ENCODE measurements around the gene RALGPS2. TPM values are rescaled to one million over a fixed set of nuclear protein-coding genes. Genes with fewer than 3 reads are reported as not detected.

RALGPS2 gene
- total and polyA plus RNA-seq, 2 of the 13 experiments (the other 11 are each of a cell fraction or from before 2014, with no cell fraction given): 15.6 to 36.0 TPM

GRCh38 chr1:178910023-178910422, 185.0 kb downstream of the RALGPS2 start (continued):
- TF ChIP-seq PRDM10 (CRISPR knock-in tag; IDR thresholded peaks at IDR 0.05; ENCODE audit: low read depth): no peak
- no peak for TF ChIP-seq POLR2A (IDR thresholded peaks at IDR 0.05; ENCODE audit: insufficient read depth in 1 of 2, low read depth in 2 of 2, low read length in 2 of 2)
- no peak for TF ChIP-seq NFIC (IDR thresholded peaks at IDR 0.05; ENCODE audit: low read length)
- no peak for TF ChIP-seq ZNF790 (CRISPR knock-in tag; IDR thresholded peaks at IDR 0.05; ENCODE audit: borderline replicate concordance)
- TF ChIP-seq ZNF326 (CRISPR knock-in tag; IDR thresholded peaks at IDR 0.05; ENCODE audit: borderline replicate concordance): no peak
- TF ChIP-seq MTERF4 (CRISPR knock-in tag; IDR thresholded peaks at IDR 0.05): no peak
- no peak for TF ChIP-seq ZNF724P (CRISPR knock-in tag; IDR thresholded peaks at IDR 0.05; ENCODE audit: borderline replicate concordance)
- TF ChIP-seq ZSCAN5A (CRISPR knock-in tag; IDR thresholded peaks at IDR 0.05; ENCODE audit: borderline replicate concordance): no peak
- no peak for TF ChIP-seq MBD4 (IDR thresholded peaks at IDR 0.05; ENCODE audit: borderline replicate concordance, low read length)
- no peak for TF ChIP-seq HHEX (CRISPR knock-in tag; IDR thresholded peaks at IDR 0.05)
- TF ChIP-seq PCBP1 (IDR thresholded peaks at IDR 0.05; ENCODE audit: borderline replicate concordance, low read depth, low read length): no peak

Data from HepG2 (cell line).